ENCODE data around the gene SUPT3H.

SUPT3H gene

GRCh38 chr6:45387236-45387635 is 9.5 kb upstream of the SUPT3H start:
- no peak for DNase-seq

GRCh38 chr6:45386501-45386900 is 8.8 kb upstream of the SUPT3H start:
- DNase-seq = no peak

DNA sequence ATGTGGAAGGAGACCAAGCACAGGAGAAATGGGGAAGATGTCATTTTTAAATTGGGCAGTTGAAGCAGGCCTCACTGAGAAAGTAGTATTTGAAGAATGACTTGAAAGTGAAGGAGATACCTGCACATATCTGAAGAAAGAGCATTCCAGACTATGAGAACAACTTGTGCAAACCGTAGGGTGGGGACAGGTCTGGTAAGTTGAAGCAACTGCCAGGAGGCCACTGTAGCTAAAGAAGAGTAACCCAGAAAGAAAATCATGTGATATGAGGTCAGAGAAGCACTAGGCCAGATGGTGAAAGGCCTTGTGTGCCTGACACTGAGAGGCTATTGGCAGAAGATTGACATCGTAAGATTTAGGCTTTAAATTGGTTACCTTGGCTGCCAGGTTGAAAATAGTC is 4.7 kb upstream of the SUPT3H start:
- no peak for DNase-seq

DNA sequence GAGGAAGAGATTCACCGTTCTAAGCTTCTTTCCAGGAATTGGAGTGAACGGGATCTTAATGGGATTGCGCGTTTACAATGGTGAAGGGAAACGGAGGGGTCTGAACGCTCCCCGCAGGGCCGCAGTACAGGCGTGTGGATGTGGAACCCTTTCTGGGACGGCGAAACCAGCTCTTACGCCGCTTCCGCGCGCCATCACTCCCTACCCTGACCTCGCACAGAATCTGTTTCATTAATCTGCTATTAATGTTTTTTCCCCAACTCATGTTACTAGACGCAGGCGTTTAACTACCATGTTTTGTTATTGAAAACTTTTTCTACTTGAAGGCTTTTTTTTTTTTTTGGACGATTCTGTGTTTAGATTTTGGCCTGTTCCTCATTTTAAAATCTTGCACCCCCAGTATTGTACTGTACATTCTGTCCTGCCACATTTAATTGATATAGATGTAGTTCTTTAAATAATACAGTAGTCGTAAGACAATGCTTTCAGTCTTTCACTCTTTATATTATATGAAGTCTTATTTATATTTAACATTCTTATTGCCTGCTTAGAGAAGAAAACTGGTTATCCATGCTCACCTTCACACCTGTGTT is 696 bp upstream of the SUPT3H start:
- DNase-seq = peak; percentile 87

DNA sequence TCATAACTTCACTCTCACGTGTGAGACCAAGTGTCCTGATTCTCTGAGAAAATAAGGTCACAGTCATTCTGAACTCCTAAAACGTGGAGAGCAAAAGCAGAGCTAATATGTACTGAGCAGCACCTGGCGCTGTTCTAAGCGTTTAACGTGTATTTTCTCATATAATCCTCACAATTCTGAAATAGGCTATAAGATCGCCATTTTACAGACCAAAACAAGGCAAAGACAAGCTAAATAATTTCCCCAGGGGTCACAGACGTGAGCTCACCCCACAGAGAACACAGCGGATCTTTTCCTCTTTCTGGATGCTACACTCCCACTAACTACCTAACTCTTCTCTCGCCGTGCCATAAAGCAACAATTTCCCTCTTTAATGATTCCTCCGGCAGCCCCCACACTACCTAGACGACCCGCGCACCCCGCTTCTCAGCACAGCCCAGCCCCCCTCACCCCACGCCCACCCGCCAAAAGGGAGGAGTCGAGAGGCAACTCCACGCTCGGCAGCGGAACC is 636 bp downstream of the SUPT3H start:
- DNase-seq = no peak

- no peak for DNase-seq
Measured at GRCh38 chr6:45376310-45377042, 1.3 kb downstream of the SUPT3H start.

DNA sequence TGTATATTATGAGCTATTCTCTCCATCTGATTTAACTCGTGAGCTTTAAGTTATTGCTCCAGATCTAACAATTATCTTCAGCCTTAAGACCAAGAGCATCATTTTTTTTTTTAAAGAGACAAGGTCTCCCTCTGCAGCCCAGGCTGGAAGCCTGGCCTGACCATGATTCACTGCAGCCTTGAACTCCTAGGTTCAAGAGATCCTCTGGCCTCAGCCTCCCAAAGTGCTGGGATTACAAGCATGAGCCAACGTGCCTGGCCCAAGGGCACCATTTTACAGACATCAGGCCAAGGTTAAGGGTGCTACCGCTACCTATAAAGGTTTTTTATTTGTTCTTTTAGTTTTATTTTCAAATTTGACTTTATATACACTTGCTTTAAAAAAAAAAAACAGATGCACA is 2.3 kb downstream of the SUPT3H start:
- DNase-seq = no peak

- DNase-seq = no peak
Measured at GRCh38 chr6:45371924-45372573, 5.7 kb downstream of the SUPT3H start.

- DNase-seq = no peak
Measured at GRCh38 chr6:45369870-45370269, 7.9 kb downstream of the SUPT3H start.

GRCh38 chr6:45367999-45368398 is 9.7 kb downstream of the SUPT3H start:
- DNase-seq = no peak

GRCh38 chr6:45366534-45366933 is 11.2 kb downstream of the SUPT3H start:
- DNase-seq = no peak

DNA sequence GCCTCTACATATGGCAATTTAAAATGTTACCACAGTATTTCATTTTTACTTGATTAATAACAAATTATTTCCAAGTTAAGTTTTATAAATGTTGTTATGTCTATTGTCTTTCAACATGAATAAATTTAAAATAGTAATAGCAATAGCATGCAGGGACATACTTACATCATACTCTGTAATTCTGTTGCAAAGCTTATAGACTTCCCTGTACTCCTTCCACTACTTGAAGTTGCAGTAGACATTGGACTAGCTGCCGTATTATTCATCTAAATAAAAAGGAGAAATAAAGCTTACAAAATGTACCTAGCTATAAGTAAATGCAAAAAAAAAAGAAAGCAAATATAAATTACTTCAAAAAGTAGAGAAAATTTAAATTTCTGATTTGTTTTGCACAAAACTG is 12.7 kb downstream of the SUPT3H start:
- no peak for DNase-seq

DNA sequence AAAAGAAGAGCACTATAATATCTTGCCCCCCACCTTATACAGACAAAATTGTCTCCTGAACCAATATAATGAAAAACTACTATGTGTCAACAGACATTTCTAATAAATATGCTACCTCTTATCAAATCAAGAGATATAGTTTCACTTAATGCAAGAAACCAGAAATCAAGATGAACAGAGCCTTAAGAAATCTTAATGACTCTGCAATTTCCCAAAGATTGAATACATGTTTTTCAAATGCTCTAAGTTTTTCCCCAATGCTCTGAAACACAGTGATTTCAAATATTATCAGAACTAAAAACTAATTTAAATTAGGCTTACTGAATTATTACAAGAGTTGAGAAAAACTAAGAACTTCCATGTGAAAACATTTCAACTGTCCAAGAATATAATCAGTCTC is 13.3 kb downstream of the SUPT3H start:
- DNase-seq = no peak

DNA sequence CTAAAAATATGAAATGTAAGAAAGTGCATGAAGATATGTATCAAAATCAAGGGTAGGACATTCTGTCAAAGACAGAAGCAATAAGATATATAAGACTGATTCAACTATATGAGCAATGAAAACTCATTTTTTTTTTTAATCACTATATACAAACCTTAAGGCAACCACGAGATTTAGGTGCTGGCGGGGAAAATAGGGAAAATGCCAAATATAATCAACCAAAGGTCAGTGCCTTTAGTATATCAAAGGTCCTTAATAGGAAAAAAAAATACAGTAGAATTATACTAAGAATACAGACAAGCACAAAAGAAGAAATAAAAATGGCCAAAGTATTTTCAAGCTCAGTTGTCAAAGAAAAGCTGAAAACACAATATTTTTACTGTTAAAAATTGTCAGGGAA is 24.1 kb downstream of the SUPT3H start:
- no peak for DNase-seq

- no peak for DNase-seq
Measured at GRCh38 chr6:45351667-45352066, 26.1 kb downstream of the SUPT3H start.

- no peak for DNase-seq
Measured at GRCh38 chr6:45351076-45351475, 26.7 kb downstream of the SUPT3H start.

DNA sequence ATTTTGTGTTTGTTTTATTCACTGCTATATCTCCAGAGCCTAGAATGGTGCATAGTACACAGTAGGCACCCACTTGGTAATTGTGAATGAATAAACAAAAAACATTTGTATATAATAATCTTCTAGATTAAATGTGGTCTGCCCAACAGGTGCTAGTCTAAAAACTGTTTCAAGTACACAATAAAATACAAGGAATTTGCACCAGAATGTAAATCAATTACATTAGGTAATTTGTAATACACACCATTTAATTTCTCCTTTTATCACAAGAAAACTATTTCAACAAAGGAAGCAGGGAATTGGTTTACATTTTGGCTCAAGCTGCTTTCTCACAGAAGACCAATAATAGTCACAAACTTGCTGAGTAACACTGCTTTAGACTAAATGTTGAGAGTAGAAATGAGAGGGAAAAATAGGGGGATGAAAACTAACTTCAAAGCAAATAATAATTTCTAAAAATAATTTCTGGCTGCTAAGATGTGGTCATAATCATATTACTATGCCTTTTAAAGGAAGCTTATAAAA is 27.5 kb downstream of the SUPT3H start:
- no peak for DNase-seq

DNA sequence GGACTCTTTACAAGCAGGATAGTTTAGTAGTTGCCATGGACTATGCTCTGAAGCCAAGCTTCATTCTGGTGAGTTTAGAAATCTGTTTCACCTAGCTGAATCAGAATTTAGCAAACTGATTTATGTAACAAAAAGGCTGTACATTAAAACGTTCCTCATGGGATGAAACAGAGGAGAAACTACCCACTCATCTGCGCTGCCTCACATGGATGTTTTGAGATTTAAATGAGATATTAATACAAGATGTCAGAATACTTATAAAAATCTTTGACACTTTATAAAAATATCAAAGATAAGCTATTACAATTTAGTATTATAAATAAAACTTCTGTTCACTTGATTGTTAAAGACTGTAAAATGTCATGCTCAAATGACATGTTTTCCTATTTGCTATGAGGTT is 32.8 kb downstream of the SUPT3H start:
- no peak for DNase-seq

GRCh38 chr6:45328523-45328922 is 49.2 kb downstream of the SUPT3H start:
- DNase-seq = no peak

DNA sequence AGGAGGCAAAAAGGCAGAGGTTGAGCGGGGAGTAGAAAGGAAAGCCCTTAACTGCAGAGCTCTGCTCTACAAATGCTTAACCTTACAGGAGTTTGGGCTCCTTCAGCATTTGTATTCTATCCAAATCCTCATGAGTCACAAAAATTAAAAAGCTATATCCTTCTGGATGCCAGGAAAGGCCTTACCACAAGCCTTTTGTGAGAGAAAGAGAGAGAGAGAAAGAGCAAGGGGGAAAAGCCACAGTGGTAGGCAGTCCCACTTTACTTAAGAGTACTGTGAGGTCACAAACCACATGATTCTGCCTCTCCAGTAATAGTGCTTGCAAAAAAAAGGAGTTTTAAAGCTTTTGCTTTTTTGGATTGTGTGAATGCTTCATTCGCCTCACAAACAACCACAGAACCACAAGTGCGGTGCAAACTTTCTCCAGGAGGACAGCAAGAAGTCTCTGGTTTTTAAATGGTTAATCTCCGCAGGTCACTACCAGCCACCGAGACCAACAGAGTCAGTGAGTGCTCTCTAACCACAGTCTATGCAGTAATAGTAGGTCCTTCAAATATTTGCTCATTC is 49.7 kb downstream of the SUPT3H start, which contains the start of gene RUNX2:
TSS of gene RUNX2 (plus strand) at position 375 of the 567 bp plus-strand sequence. CDS start 397 bp downstream, outside the sequence.
- DNase-seq = no peak

DNA sequence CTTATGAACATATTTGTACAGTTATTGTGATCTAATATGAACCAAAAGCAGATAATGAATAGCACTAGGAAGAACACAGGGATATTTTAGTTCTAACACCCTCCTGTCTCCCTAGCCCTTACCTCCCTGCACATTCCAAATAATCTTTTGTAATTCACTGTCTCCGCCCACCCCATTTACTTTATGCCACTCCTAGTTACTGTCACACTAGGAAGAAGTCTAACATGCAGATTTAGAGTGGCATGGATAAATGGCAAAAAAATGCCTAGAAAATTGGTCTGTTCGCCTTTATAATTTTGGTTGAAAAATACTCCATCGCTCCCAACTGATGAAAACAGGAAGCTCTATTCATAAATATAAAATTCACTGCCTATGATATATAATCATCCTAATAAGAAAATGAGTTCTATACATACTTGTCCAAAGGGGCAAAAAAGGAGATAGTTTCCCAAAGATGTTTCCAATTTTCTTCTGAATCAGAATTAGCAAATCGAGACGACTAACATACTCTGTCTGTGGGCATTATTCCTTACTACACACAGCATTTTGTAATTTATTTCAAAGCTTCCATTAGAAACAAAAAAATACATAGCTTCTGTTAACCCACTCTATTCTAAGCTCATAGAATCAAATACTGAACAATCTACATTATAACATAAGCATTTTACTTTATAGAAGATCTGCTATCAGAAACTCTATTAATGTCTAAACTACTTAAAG is 50.9 kb downstream of the SUPT3H start:
- no peak for DNase-seq

- DNase-seq = no peak
Measured at GRCh38 chr6:45323656-45324224, 54.0 kb downstream of the SUPT3H start.

All from DMS53 (cell line).